Muscle layer of colon (tissue), 2 donors: ENCODE measurements around the gene FANCE.
"Not testable (repeated sequence)": the region's sequence is repeated elsewhere in the genome, so short reads cannot be mapped to it uniquely, and the experiment has no call there.

Source experiments
- H3K27ac ChIP-seq: one replicate; pipeline ENCODE4 v1.7.0; 2013; ENCODE audit warnings: low read depth, mild to moderate bottlenecking, low read length, moderate library complexity
- H3K27me3 ChIP-seq, 2 donors: one replicate each; pipeline ENCODE4 v1.7.0; 2013; ENCODE audit warnings: low read length in 2 of 2, mild to moderate bottlenecking in 2 of 2; ENCODE audit not compliant: insufficient read depth in 2 of 2, control insufficient read depth in 1 of 2
- H3K36me3 ChIP-seq: one replicate; pipeline ENCODE4 v1.7.0; 2013; ENCODE audit warnings: mild to moderate bottlenecking, low read length; ENCODE audit not compliant: insufficient read depth
- H3K4me1 ChIP-seq: one replicate; pipeline ENCODE4 v1.7.0; 2013; ENCODE audit warnings: mild to moderate bottlenecking, low read length; ENCODE audit not compliant: insufficient read depth
- H3K4me3 ChIP-seq, 2 donors: one replicate each; pipeline ENCODE4 v1.7.0; 2013; ENCODE audit warnings: low read length in 2 of 2, low read depth in 1 of 2, mild to moderate bottlenecking in 1 of 2, moderate library complexity in 1 of 2
- H3K9ac ChIP-seq: one replicate; pipeline ENCODE4 v1.7.0; 2013; ENCODE audit warnings: low read length
- H3K9me3 ChIP-seq: one replicate; pipeline ENCODE4 v1.7.0; 2013; ENCODE audit warnings: mild to moderate bottlenecking, low read length
- donor health status: abdominal sarcoma.
- donor health status: Adenocarcinoma of cecum.

The FANCE gene

GRCh38 chr6:35435074-35435837 is 16.9 kb upstream of the FANCE start:
- H3K4me3 ChIP-seq, result no peak overlapping the region
- no peaks in the 10 kb centered on the region for H3K27me3 ChIP-seq
- peaks cover 8% of the 10 kb centered on the region for H3K4me1 ChIP-seq
- H3K9me3 ChIP-seq, result no peaks in the 10 kb centered on the region
- no peak overlapping the region for H3K9ac ChIP-seq
- H3K27ac ChIP-seq, result no peak overlapping the region
- no peaks in the 10 kb centered on the region for H3K36me3 ChIP-seq

- Histone ChIP-seq H3K4me3 (no peak overlapping the region), H3K27ac (no peak overlapping the region), H3K4me1 (peaks cover 8% of the 10 kb centered on the region), H3K9ac (no peak overlapping the region), H3K27me3 (no peaks in the 10 kb centered on the region), H3K36me3 (no peaks in the 10 kb centered on the region), H3K9me3 (no peaks in the 10 kb centered on the region)
Measured at GRCh38 chr6:35436071-35436857, 15.9 kb upstream of the FANCE start.

GRCh38 chr6:35438378-35439065 is 13.6 kb upstream of the FANCE start:
- not testable (repeated sequence) for H3K4me3 ChIP-seq, H3K27ac ChIP-seq, H3K9me3 ChIP-seq, H3K9ac ChIP-seq, H3K27me3 ChIP-seq, H3K36me3 ChIP-seq, H3K4me1 ChIP-seq

GRCh38 chr6:35439308-35439707 is 12.8 kb upstream of the FANCE start:
- no peaks in the 10 kb centered on the region for H3K9me3 ChIP-seq
- H3K9ac ChIP-seq, result no peak overlapping the region
- no peaks in the 10 kb centered on the region for H3K36me3 ChIP-seq
- no peak overlapping the region for H3K4me3 ChIP-seq
- H3K27me3 ChIP-seq, result no peaks in the 10 kb centered on the region
- H3K4me1 ChIP-seq, result peaks cover 8% of the 10 kb centered on the region
- no peak overlapping the region for H3K27ac ChIP-seq

GRCh38 chr6:35441205-35441604 is 10.9 kb upstream of the FANCE start:
- no peak overlapping the region for H3K27ac ChIP-seq
- no peaks in the 10 kb centered on the region for H3K9me3 ChIP-seq
- H3K4me1 ChIP-seq, result no peaks in the 10 kb centered on the region
- H3K36me3 ChIP-seq, result no peaks in the 10 kb centered on the region
- no peaks in the 10 kb centered on the region for H3K27me3 ChIP-seq
- no peak overlapping the region for H3K9ac ChIP-seq
- no peak overlapping the region for H3K4me3 ChIP-seq

GRCh38 chr6:35441642-35442041 is 10.5 kb upstream of the FANCE start:
- Histone ChIP-seq H3K4me1 (no peaks in the 10 kb centered on the region), H3K27ac (no peak overlapping the region)

GRCh38 chr6:35442693-35443092 is 9.4 kb upstream of the FANCE start:
- no peaks in the 10 kb centered on the region for H3K4me1 ChIP-seq
- H3K4me3 ChIP-seq, result no peak overlapping the region
- no peak overlapping the region for H3K27ac ChIP-seq
- H3K9ac ChIP-seq, result no peak overlapping the region
- H3K27me3 ChIP-seq, result no peaks in the 10 kb centered on the region
- no peaks in the 10 kb centered on the region for H3K9me3 ChIP-seq
- H3K36me3 ChIP-seq, result no peaks in the 10 kb centered on the region

More at GRCh38 chr6:35441642-35442041, 10.5 kb upstream of the FANCE start:
- Histone ChIP-seq H3K9me3 (no peaks in the 10 kb centered on the region), H3K4me3 (no peak overlapping the region), H3K27me3 (no peaks in the 10 kb centered on the region), H3K9ac (no peak overlapping the region), H3K36me3 (no peaks in the 10 kb centered on the region)

GRCh38 chr6:35443341-35444030 is 8.7 kb upstream of the FANCE start:
- Histone ChIP-seq H3K9me3 (no peaks in the 10 kb centered on the region), H3K27ac (no peak overlapping the region), H3K4me3 (no peak overlapping the region), H3K36me3 (no peaks in the 10 kb centered on the region), H3K27me3 (no peaks in the 10 kb centered on the region), H3K4me1 (no peaks in the 10 kb centered on the region), H3K9ac (no peak overlapping the region)

GRCh38 chr6:35445691-35446090 is 6.4 kb upstream of the FANCE start:
- no peak overlapping the region for H3K27ac ChIP-seq
- no peak overlapping the region for H3K9ac ChIP-seq
- H3K27me3 ChIP-seq, result no peaks in the 10 kb centered on the region
- H3K4me1 ChIP-seq, result no peaks in the 10 kb centered on the region
- no peaks in the 10 kb centered on the region for H3K36me3 ChIP-seq
- H3K4me3 ChIP-seq, result no peak overlapping the region
- H3K9me3 ChIP-seq, result no peaks in the 10 kb centered on the region

GRCh38 chr6:35448191-35448590 is 3.9 kb upstream of the FANCE start:
- Histone ChIP-seq H3K9me3 (no peaks in the 10 kb centered on the region), H3K36me3 (no peaks in the 10 kb centered on the region), H3K27ac (no peak overlapping the region), H3K4me3 (no peak overlapping the region), H3K9ac (no peak overlapping the region), H3K27me3 (no peaks in the 10 kb centered on the region), H3K4me1 (peaks cover 10% of the 10 kb centered on the region)

GRCh38 chr6:35449287-35449881 is 2.8 kb upstream of the FANCE start:
- no peak overlapping the region for H3K4me3 ChIP-seq

More at GRCh38 chr6:35449287-35449881, 2.8 kb upstream of the FANCE start:
- H3K27me3 ChIP-seq, result no peaks in the 10 kb centered on the region
- H3K36me3 ChIP-seq, result no peaks in the 10 kb centered on the region
- H3K4me1 ChIP-seq, result peaks cover 15% of the 10 kb centered on the region
- H3K27ac ChIP-seq, result no peak overlapping the region
- H3K9me3 ChIP-seq, result no peaks in the 10 kb centered on the region
- no peak overlapping the region for H3K9ac ChIP-seq
